H1 (cell line): ENCODE data around the gene SEZ6L. TPM values are rescaled to one million over a fixed set of nuclear protein-coding genes. Genes with fewer than 3 reads are reported as not detected.

ENCODE experiments used
- CTCF ChIA-PET: fragments of 300-600 bp; sonication (Branson Sonifier 250); formaldehyde crosslinking; loops from one replicate; lab custom pipeline; 2021; ENCODE audit not compliant: partially characterized antibody; lab: Charles Lee
- POLR2A ChIA-PET: fragments of 300-600 bp; sonication (Branson Sonifier 250); formaldehyde crosslinking; loops from one replicate; lab custom pipeline; 2021; ENCODE audit warnings: inconsistent platforms; ENCODE audit not compliant: partially characterized antibody; lab: Charles Lee
- DNase-seq, 2 experiments: peaks; one replicate each; pipeline versions ENCODE4 v3.0.0 to v3.0.0-alpha.2; 2010 to 2022; ENCODE audit warnings: low spot score in 2 of 2, low read depth in 1 of 2, mixed read lengths in 1 of 2
- FAIRE-seq: peaks from 2 replicates; lab custom pipeline; 2011; peaks lifted over from hg19 to GRCh38; lab: Jason Lieb, UNC
- H2AFZ ChIP-seq: 2 replicates; pipeline ENCODE4 v1.8.1; 2012; ENCODE audit warnings: low read length, inconsistent platforms
- H2AK5ac ChIP-seq: 2 replicates; pipeline ENCODE4 v1.6.1; 2013; ENCODE audit warnings: low read depth, low read length
- H2BK120ac ChIP-seq: replicated peaks from 2 replicates; pipeline ENCODE3; 2013; ENCODE audit warnings: low read depth, low read length, inconsistent platforms
- H2BK12ac ChIP-seq: 2 replicates; pipeline ENCODE4 v1.6.1; 2013; ENCODE audit warnings: low read depth, low read length
- H2BK15ac ChIP-seq: 2 replicates; pipeline ENCODE4 v1.6.1; 2013; ENCODE audit warnings: low read length
- H2BK20ac ChIP-seq: 2 replicates; pipeline ENCODE4 v1.6.1; 2013; ENCODE audit warnings: low read length
- H2BK5ac ChIP-seq: 2 replicates; pipeline ENCODE4 v1.6.1; 2013; ENCODE audit warnings: low read depth, low read length
- H3K14ac ChIP-seq: 2 replicates; pipeline ENCODE4 v1.6.1; 2013; ENCODE audit warnings: inconsistent platforms; ENCODE audit not compliant: insufficient read length
- H3K18ac ChIP-seq: 2 replicates; pipeline ENCODE4 v1.6.1; 2013; ENCODE audit warnings: low read length; ENCODE audit errors: extremely low read depth
- H3K23ac ChIP-seq: 2 replicates; pipeline ENCODE4 v1.6.1; 2013; ENCODE audit warnings: inconsistent platforms; ENCODE audit not compliant: insufficient read length
- H3K23me2 ChIP-seq: 2 replicates; pipeline ENCODE4 v1.6.1; 2013; ENCODE audit warnings: low read depth, low read length
- H3K27ac ChIP-seq: 2 replicates; pipeline ENCODE4 v1.6.1; 2011; ENCODE audit warnings: low read depth, low read length, inconsistent platforms
- H3K27me3 ChIP-seq, 4 experiments: replicated peaks in 1 of 4; 1 replicate in 1 of 4; 2 replicates in 3 of 4; pipeline versions ENCODE4 v1.6.1 to v1.8.1; 2011 to 2013; ENCODE audit warnings: low read length in 3 of 4, mild to moderate bottlenecking in 3 of 4, inconsistent platforms in 2 of 4, mixed read lengths in 2 of 4, moderate library complexity in 1 of 4; ENCODE audit not compliant: control insufficient read depth in 3 of 4, insufficient read depth in 3 of 4; ENCODE audit errors: extremely low read depth in 1 of 4
- H3K36me3 ChIP-seq, 4 experiments: 2 replicates each; pipeline versions ENCODE4 v1.6.1 to v1.8.1; 2011 to 2013; ENCODE audit warnings: mild to moderate bottlenecking in 4 of 4, low read length in 3 of 4, moderate library complexity in 2 of 4, control low read depth in 1 of 4, inconsistent platforms in 1 of 4; ENCODE audit not compliant: insufficient read depth in 4 of 4, control insufficient read depth in 2 of 4
- H3K4ac ChIP-seq: replicated peaks from 2 replicates; pipeline ENCODE3; 2013; ENCODE audit warnings: low read length, low read depth, mixed read lengths, inconsistent platforms; ENCODE audit not compliant: insufficient read length
- H3K4me1 ChIP-seq, 4 experiments: replicated peaks in 1 of 4; 1 replicate in 1 of 4; 2 replicates in 3 of 4; pipeline versions ENCODE4 v1.6.1 to v1.8.1; 2011 to 2013; ENCODE audit warnings: low read length in 3 of 4, inconsistent platforms in 2 of 4, mixed read lengths in 1 of 4; ENCODE audit not compliant: insufficient read depth in 4 of 4, control insufficient read depth in 3 of 4
- H3K4me2 ChIP-seq, 2 experiments: 2 replicates each; pipeline versions ENCODE4 v1.6.1 to v1.8.1; 2011 to 2013; ENCODE audit warnings: low read depth in 2 of 2, low read length in 2 of 2, control low read depth in 1 of 2, inconsistent platforms in 1 of 2, mild to moderate bottlenecking in 1 of 2; ENCODE audit not compliant: insufficient read depth in 1 of 2
- H3K4me3 ChIP-seq, 4 experiments: fragments of 200-600, 300-600 bp in 1 of 4; sonication (generic), shearing (Covaris generic), sonication (Bioruptor Twin) in 1 of 4; 2 replicates each; pipeline versions ENCODE4 v1.5.1 to v1.8.1; 2011 to 2016; ENCODE audit warnings: low read length in 4 of 4, low read depth in 3 of 4, control low read depth in 2 of 4, inconsistent platforms in 2 of 4, mild to moderate bottlenecking in 2 of 4, mixed read lengths in 1 of 4, moderate library complexity in 1 of 4; ENCODE audit not compliant: insufficient read depth in 2 of 4; ENCODE audit errors: extremely low read depth in 1 of 4
- H3K56ac ChIP-seq: replicated peaks from 2 replicates; pipeline ENCODE3; 2013; ENCODE audit warnings: low read depth, mild to moderate bottlenecking, mixed read lengths, low read length, inconsistent platforms; ENCODE audit not compliant: insufficient read length
- H3K79me1 ChIP-seq: 2 replicates; pipeline ENCODE4 v1.6.1; 2013; ENCODE audit warnings: low read depth, low read length, control low read depth
- H3K79me2 ChIP-seq, 2 experiments: 2 replicates each; pipeline versions ENCODE4 v1.6.1 to v1.8.1; 2012 to 2013; ENCODE audit warnings: low read length in 2 of 2, mild to moderate bottlenecking in 2 of 2, inconsistent platforms in 1 of 2; ENCODE audit not compliant: insufficient read depth in 2 of 2, control insufficient read depth in 1 of 2
- H3K9ac ChIP-seq, 4 experiments: replicated peaks in 1 of 4; 1 replicate in 1 of 4; 2 replicates in 3 of 4; pipeline versions ENCODE4 v1.6.1 to v1.8.1; 2011 to 2013; ENCODE audit warnings: low read depth in 3 of 4, low read length in 3 of 4, control low read depth in 2 of 4, mild to moderate bottlenecking in 2 of 4, moderate library complexity in 2 of 4, inconsistent platforms in 1 of 4; ENCODE audit errors: extremely low read depth in 1 of 4
- H3K9me3 ChIP-seq, 2 experiments: 2 replicates each; pipeline versions ENCODE4 v1.6.1 to v1.8.1; 2012 to 2013; ENCODE audit warnings: mild to moderate bottlenecking in 2 of 2, moderate library complexity in 2 of 2, control low read depth in 1 of 2, inconsistent platforms in 1 of 2, low read depth in 1 of 2, low read length in 1 of 2, mixed read lengths in 1 of 2; ENCODE audit not compliant: insufficient read depth in 2 of 2
- H4K20me1 ChIP-seq, 2 experiments: replicated peaks in 1 of 2; 2 replicates each; pipeline versions ENCODE3 to v1.8.1; 2011 to 2013; ENCODE audit warnings: inconsistent platforms in 2 of 2, low read length in 2 of 2, mild to moderate bottlenecking in 1 of 2; ENCODE audit not compliant: insufficient read depth in 2 of 2, control insufficient read depth in 1 of 2
- H4K5ac ChIP-seq: 2 replicates; pipeline ENCODE4 v1.6.1; 2013; ENCODE audit warnings: low read length, low read depth, mixed read lengths, inconsistent platforms; ENCODE audit not compliant: insufficient read length
- H4K8ac ChIP-seq: 2 replicates; pipeline ENCODE4 v1.8.0; 2013; ENCODE audit warnings: mild to moderate bottlenecking, moderate library complexity, low read length, inconsistent platforms; ENCODE audit not compliant: insufficient read depth; ENCODE audit errors: extremely low read depth
- H4K91ac ChIP-seq: replicated peaks from 2 replicates; pipeline ENCODE3; 2013; ENCODE audit warnings: low read length, mixed read lengths, inconsistent platforms; ENCODE audit not compliant: insufficient read length
- BACH1 ChIP-seq: IDR thresholded peaks from 2 replicates; pipeline ENCODE4 v1.6.1; 2012; ENCODE audit warnings: low read length, improper control_type of control experiment
- BRCA1 ChIP-seq: IDR thresholded peaks from 2 replicates; pipeline ENCODE4 v1.6.1; 2012; ENCODE audit warnings: low read depth, low read length, improper control_type of control experiment
- EZH2 ChIP-seq: fragments of 200-600 bp; sonication (generic); IDR thresholded peaks from 2 replicates; pipeline ENCODE4 v1.7.1; 2012; ENCODE audit warnings: low read depth, mild to moderate bottlenecking, moderate library complexity, low read length, inconsistent platforms; ENCODE audit not compliant: severe bottlenecking
- GTF2F1 ChIP-seq: IDR thresholded peaks from 2 replicates; pipeline ENCODE4 v1.6.1; 2012; ENCODE audit warnings: low read depth, low read length, improper control_type of control experiment, borderline replicate concordance
- KDM5A ChIP-seq: fragments of 200-600 bp; IDR thresholded peaks from 2 replicates; pipeline ENCODE4 v1.7.1; 2012; ENCODE audit warnings: mild to moderate bottlenecking, low read length, inconsistent platforms, mixed read lengths
- NRF1 ChIP-seq: IDR thresholded peaks from 2 replicates; pipeline ENCODE4 v1.6.1; 2011; ENCODE audit warnings: mild to moderate bottlenecking, low read depth, low read length, improper control_type of control experiment
- RFX5 ChIP-seq: IDR thresholded peaks from 2 replicates; pipeline ENCODE4 v1.6.1; 2011; ENCODE audit warnings: low read depth, low read length, improper control_type of control experiment, borderline replicate concordance
- SIX5 ChIP-seq: IDR thresholded peaks from 2 replicates; pipeline ENCODE4 v1.6.1; 2011; ENCODE audit warnings: mild to moderate bottlenecking, low read depth, low read length
- SP4 ChIP-seq: IDR thresholded peaks from 2 replicates; pipeline ENCODE4 v1.6.1; 2012; ENCODE audit warnings: low read length, inconsistent platforms
- TAF1 ChIP-seq: IDR thresholded peaks from 2 replicates; pipeline ENCODE4 v1.6.1; 2011; ENCODE audit warnings: mild to moderate bottlenecking, low read depth, low read length
- polyA plus RNA-seq, 7 experiments: library from polyadenylated mRNA; depleted of rRNA in 3 of 7; stranded (reverse) in 5 of 7; unstranded in 2 of 7; fragments of >200 nt in 5 of 7; fragments of 200-250 nt in 2 of 7; gene quantifications; 1 replicate in 5 of 7; 2 replicates in 1 of 7; 4 replicates in 1 of 7; pipeline versions ENCODE4 v1.2.1 to v1.2.3, GENCODE V29; 2011 to 2013; ENCODE audit warnings: missing spikeins in 2 of 7, mixed read lengths in 2 of 7
- total RNA-seq: library from RNA; stranded (reverse); fragmentation: NEBNext Ultra II Directional; extraction: Animal tissue kit (Norgen Biotek cat#: 25700); gene quantifications from 2 replicates; pipeline ENCODE4 v1.2.1, GENCODE V29; 2021
- TF ChIP-seq, protein P1 (sequence below): IDR thresholded peaks from 2 replicates; pipeline ENCODE4 v1.6.1; 2012; ENCODE audit warnings: inconsistent platforms

The SEZ6L gene
- total and polyA plus RNA-seq, 2 of the 8 experiments (the other 6 are each of a cell fraction or from before 2014, with no cell fraction given) = 0.06 to 0.33 TPM

GRCh38 chr22:26159886-26160285 is 9.4 kb upstream of the SEZ6L start:
- TF ChIP-seq BRCA1 (no peak), RFX5 (no peak), KDM5A (no peak), SIX5 (no peak), NRF1 (no peak), BACH1 (no peak), SP4 (no peak), EZH2 (no peak), GTF2F1 (no peak), TAF1 (no peak)
- TF ChIP-seq, protein P1, sequence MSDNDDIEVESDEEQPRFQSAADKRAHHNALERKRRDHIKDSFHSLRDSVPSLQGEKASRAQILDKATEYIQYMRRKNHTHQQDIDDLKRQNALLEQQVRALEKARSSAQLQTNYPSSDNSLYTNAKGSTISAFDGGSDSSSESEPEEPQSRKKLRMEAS = no peak
- H3K27ac ChIP-seq = no peak overlapping the region
- no peak overlapping the region for H2BK5ac ChIP-seq
- H4K8ac ChIP-seq = no peak overlapping the region
- H3K9me3 ChIP-seq = no peaks in the 10 kb centered on the region
- no peak overlapping the region for H3K14ac ChIP-seq
- H2BK20ac ChIP-seq = no peak overlapping the region
- H2AK5ac ChIP-seq = no peak overlapping the region
- H3K56ac ChIP-seq = no peak overlapping the region
- no peak overlapping the region for H4K5ac ChIP-seq
- no peak overlapping the region for H2AFZ ChIP-seq
- no peaks in the 10 kb centered on the region for H4K20me1 ChIP-seq
- POLR2A ChIA-PET = no interaction called here
- no peaks in the 10 kb centered on the region for H3K27me3 ChIP-seq
- H3K36me3 ChIP-seq = no peaks in the 10 kb centered on the region
- H3K79me2 ChIP-seq = no peaks in the 10 kb centered on the region
- no peak overlapping the region for H3K9ac ChIP-seq
- H3K18ac ChIP-seq = no peak overlapping the region
- no peak overlapping the region for H2BK120ac ChIP-seq
- H3K4ac ChIP-seq = no peak overlapping the region
- CTCF ChIA-PET = interaction anchor here (1.5 kb wide), 1 partner anchor 171 kb away, joined by 5 read pairs; no protein-coding TSS in a partner anchor
- H3K23me2 ChIP-seq = no peaks in the 10 kb centered on the region
- no peak overlapping the region for H3K4me3 ChIP-seq
- DNase-seq (no peak), FAIRE-seq (no peak)
- H3K4me1 ChIP-seq = peaks cover 0 to under 1% (median under 1%) of the 10 kb centered on the region in 4 experiments; a peak in 2 of 7 replicates
- H2BK12ac ChIP-seq = no peak overlapping the region
- H3K79me1 ChIP-seq = no peaks in the 10 kb centered on the region
- H2BK15ac ChIP-seq = no peak overlapping the region
- H4K91ac ChIP-seq = peak overlapping the region; percentile 13
- H3K23ac ChIP-seq = no peak overlapping the region
- H3K4me2 ChIP-seq = no peak overlapping the region
